GM18907 (cell line): Measurements from ENCODE around the gene LEFTY2.
"Not testable (repeated sequence)": the region's sequence is repeated elsewhere in the genome, so short reads cannot be mapped to it uniquely, and the experiment has no call there.

ENCODE experiments used
- ATAC-seq: cut with Tn5 transposase; IDR thresholded peaks from one replicate; pipeline ENCODE4 v1.9.1; 2021; ENCODE audit warnings: mild to moderate bottlenecking, moderate library complexity; ENCODE audit not compliant: unreplicated experiment

LEFTY2 gene, protein sequence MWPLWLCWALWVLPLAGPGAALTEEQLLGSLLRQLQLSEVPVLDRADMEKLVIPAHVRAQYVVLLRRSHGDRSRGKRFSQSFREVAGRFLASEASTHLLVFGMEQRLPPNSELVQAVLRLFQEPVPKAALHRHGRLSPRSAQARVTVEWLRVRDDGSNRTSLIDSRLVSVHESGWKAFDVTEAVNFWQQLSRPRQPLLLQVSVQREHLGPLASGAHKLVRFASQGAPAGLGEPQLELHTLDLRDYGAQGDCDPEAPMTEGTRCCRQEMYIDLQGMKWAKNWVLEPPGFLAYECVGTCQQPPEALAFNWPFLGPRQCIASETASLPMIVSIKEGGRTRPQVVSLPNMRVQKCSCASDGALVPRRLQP

DNA sequence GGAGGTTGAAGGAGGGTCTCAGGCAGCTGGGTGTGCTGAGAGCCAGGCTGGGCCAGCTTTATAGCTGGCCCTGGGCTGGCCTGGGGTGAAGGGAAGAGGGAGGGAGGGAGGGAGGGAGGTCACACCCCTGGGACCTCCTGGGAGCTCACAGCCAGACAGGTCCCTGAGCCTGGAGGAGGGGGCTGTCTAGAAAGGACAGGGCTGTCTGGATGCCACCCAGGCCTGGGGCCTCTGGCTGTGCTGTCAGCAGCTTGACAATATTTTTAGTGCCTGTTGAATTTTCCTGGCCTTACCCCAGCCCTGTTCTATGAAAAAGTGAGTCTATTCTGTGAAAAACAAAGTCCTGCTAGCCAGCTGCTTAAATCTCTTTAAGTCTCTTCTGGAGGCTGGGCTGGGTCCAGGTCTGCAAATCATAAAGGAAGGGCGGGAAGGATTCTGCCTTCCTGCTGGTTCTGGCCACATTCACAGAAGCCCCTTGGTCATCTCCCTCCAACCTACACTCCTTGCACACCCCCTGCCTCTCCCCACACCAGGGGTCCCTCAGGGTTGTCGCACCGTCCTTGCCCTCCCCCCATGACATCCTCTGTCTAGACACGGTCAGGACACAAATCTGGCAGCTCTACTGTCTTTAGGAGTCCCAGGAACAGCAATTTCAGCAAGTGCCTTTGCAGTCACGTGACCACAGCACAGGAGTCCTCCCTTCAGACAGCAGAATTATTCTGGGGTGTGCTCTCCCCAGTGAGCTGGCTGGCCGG, at the start of gene LEFTY2:
LEFTY2 (minus strand) TSS at position 34 of the 755 bp plus-strand sequence. CDS start 80 bp downstream, outside the sequence.
- ATAC-seq, result no peak

GRCh38 chr1:225987491-225988316, 46.7 kb upstream of the LEFTY2 start:
- ATAC-seq, result no peak

- ATAC-seq, result no peak
Observed at GRCh38 chr1:225981714-225982113, 40.7 kb upstream of the LEFTY2 start.

DNA sequence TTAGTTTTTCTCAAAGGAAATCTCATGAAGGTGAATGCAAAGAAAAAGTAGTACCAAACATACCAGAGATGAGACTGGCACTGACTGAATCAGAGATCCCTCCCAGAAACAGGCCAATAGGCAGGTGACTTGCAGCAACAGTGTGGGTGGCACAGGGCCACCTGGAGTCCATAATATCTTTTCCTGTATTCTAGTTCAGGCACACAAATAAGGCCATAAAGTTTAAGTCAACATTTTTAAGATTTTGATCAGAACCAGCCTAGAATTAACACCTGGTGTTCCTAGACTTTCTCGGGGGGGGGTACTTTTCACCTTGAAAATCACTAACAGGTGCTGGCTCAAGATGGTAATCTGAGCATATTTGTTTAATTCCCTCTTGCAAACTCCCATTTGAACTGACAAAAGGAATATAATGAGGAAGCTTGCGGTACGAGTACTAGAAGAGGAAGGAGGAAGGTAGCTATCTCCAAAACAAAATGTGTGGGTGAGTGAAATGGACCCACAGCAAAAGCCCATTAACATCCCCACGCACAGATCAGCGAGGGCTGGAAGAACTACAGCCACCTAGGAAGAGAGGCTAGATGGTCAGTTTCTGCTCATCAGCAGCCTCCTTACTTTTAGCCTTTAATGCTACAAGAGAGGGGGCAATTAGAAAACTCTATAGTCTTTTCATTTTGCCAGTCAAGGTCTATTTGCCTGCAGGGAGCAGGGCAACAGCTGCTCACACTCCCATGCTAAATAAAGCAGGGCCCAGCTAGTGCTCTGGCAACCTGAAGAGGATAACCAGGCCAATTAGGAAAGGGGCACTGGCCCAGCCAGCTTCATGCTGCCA, 39.2 kb upstream of the LEFTY2 start:
- ATAC-seq, result no peak

DNA sequence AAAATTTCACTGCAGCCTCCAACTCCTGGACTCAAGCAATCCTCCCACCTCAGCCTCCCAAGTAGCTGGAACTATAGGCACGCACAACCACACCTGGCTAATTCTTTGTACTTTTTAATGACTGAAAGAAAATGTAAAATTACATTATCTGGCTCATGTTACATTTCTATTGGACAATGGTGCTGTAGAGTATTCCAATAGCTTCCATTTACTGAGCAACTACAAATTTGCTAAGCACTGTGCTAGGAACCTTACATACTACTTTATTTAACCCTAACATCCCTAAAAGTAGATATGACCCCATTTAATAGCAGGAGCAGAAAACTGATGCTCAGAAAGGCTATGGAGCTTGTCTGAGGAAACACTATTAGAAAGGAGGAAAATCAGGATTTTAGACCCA, 38.4 kb upstream of the LEFTY2 start:
- no peak for ATAC-seq

DNA sequence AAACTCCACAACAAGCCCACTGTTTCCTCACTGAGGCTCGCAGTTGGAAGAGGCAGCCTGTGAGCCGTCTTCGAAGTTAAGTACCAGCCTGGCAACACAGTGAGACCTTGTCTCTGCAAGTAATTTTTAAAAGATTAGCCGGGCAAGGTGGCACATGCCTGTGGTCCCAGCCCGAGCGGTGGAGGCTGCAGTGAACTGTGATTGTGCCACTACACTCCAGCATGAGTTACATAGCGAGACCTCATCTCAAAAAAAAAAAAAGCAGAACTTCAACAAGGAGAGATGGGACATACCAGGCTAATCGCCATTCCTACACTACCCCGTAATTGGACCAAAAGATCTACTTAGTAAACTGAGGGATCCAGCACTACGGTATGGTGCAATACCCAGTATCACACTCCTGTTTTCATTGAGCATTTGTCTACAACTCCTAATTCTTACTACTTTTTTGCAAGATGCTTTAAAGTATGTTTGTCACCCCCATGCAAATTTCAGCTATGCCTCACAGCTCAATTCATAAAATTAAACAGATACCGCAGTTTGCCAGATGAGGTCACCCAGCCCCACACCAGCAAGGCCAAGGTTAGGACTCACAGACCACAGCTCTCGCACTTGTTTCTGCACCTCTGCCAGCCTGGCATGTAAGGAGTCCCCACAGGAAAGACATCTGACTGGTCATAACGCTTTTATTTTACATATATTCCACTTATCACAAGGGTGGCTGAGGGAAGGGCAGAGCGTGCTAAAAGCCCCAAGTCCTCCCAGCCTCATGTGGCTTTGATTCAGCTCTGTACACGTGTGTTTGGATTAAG, 37.1 kb upstream of the LEFTY2 start:
- ATAC-seq, result peak; percentile 78

GRCh38 chr1:225975146-225975545, 34.1 kb upstream of the LEFTY2 start:
- ATAC-seq, result not testable (repeated sequence)

DNA sequence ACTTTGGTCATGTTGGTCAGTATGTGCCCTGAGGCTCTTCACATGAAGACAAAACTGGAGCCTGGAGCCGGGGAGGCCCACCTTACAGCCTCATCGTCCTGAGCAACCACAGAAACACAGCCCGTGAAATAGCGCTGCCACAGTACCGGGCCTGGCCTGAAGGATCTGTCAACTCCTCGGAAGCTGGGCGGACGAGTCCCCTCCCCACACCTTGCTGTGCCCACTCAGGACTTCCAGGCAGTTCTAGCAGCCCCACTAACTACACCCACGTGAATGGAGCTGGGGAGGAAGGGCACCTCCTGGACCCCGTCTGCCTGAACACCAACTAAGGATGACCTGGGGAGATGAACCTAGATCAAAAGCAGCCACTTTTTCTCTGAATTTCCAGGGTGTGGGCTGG, 33.4 kb upstream of the LEFTY2 start:
- no peak for ATAC-seq

DNA sequence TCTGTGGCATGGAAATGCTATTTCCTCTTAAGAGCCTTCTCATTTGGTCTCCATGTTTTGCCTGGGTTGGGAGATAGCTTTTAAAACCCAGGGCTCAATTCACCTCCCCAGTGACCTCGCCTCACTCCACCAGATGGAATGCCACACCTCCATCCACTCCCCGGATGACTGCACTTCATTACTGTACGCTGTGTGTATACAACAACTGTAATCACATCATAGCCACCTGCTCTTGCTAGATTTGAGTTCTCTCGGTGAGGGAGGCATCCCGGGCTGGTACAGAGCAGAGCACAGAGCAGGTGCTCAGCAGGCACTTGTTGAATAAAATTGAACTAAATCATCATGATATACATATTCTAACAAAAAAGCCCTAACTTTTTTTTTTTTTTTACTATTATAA, 32.1 kb upstream of the LEFTY2 start:
- ATAC-seq, result no peak

DNA sequence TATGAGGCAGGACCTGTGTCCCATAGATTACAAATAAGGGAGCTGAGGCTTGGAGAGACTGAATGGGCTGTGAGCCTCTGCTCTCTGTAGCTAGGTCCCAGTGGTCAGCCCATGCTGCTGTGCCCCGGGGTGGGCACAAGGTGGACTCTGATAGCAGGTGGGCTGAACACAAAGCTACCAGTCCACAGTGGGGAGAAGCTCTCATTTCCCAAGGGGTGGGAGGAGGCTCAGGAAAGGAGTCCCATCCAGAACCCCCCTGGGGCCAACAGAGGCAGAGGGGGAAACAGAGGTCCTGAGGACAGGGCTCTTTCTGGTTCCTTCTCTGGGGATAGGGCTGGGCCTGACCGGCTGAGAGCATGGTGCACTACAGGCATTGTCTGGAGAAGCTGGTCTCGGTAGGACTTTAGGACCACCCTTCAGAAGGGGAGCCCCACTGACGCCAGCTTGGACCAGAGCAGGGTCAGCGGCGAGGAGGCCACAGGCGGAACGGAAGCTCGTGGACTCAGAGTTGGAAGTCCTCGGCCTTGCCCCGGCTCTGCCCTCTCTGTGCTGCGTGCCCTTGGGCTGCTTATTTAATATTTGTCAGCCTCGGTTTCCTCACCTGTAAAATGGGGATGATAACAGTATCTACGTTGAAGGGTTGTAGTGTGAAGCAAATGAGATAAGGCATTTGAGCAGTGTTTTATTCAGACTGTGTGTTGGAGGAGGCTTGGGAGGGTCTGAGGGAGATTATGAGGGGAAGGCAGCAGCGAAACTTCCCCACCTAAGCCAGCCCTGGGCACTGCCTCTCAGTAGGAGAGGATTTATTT, 31.5 kb upstream of the LEFTY2 start:
- no peak for ATAC-seq

DNA sequence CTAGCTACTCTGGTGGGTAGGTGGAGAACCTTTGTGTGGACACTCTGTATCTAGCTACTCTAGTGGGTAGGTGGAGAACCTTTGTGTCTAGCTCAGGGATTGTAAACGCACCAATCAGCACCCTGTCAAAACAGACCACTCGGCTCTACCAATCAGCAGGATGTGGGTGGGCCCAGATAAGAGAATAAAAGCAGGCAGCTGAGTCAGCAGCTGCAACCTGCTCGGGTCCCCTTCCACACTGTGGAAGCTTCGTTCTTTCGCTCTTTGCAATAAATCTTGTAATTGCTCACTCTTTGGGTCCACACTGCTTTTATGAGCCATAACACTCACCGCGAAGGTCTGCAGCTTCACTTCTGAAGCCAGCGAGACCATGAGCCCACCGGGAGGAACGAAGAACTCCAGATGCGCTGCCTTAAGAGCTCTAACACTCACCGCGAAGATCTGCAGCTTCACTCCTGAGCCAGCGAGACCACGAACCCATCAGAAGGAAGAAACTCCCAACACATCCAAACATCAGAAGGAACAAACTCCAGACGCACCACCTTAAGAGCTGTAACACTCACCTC, 29.7 kb upstream of the LEFTY2 start:
- ATAC-seq, result not testable (repeated sequence)

DNA sequence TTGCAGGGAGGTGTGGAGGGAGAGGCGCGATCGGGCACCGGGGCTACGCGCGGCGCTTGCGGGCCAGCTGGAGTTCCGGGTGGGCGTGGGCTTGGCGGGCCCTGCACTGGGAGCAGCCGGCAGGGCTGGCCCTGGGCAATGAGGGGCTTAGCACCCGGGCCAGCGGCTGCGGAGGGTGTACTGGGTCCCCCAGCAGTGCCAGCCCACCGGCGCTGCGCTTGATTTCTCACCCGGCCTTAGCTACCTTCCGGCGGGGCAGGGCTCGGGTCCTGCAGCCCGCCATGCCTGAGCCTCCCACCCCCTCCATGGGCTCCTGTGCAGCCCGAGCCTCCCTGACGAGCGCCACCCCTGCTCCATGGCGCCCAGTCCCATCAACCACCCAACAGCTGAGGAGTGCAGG, 28.7 kb upstream of the LEFTY2 start:
- not testable (repeated sequence) for ATAC-seq

DNA sequence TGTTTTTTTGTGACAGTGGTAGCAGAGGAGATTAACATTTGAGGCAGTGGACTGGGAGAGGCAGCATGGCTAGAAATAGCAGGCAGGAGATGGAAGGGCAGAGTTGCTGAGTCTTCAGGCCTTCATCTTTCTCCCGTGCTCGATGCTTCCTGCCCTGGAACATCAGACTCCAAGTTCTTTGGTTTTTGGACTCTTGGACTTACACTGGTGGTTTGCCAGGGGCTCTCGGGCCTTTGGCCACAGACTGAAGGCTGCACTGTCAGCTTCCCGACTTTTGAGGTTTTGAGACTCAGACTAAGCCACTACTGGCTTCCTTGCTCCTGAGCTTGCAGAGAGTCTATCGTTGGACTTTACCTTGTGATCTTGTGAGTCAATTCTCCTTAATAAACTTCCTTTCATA, 24.2 kb upstream of the LEFTY2 start:
- no peak for ATAC-seq

- no peak for ATAC-seq
Observed at GRCh38 chr1:225963735-225964530, 22.9 kb upstream of the LEFTY2 start.

- ATAC-seq, result no peak
Observed at GRCh38 chr1:225962440-225962975, 21.5 kb upstream of the LEFTY2 start.

GRCh38 chr1:225961659-225962439, 20.8 kb upstream of the LEFTY2 start:
- ATAC-seq, result no peak

GRCh38 chr1:225958041-225958440, 17.0 kb upstream of the LEFTY2 start:
- ATAC-seq, result no peak
